Smooth muscle cell of the brain vasculature (primary cell): ENCODE measurements around the gene PES1.
"Not testable (repeated sequence)": the region's sequence is repeated elsewhere in the genome, so short reads cannot be mapped to it uniquely, and the experiment has no call there.

ENCODE experiments used
- DNase-seq: peaks from one replicate; pipeline ENCODE4 v3.0.0-alpha.2; 2012; ENCODE audit warnings: low read depth, low spot score

Gene PES1

GRCh38 chr22:30555282-30556210 lies 36.2 kb downstream of the PES1 start:
- DNase-seq = no peak

GRCh38 chr22:30553971-30554370 lies 37.7 kb downstream of the PES1 start:
- no peak for DNase-seq

GRCh38 chr22:30552719-30553118 lies 39.0 kb downstream of the PES1 start:
- no peak for DNase-seq

- DNase-seq = not testable (repeated sequence)
Measured at GRCh38 chr22:30551813-30552212, 39.9 kb downstream of the PES1 start.

GRCh38 chr22:30547188-30547587 lies 44.5 kb downstream of the PES1 start:
- DNase-seq = no peak

- DNase-seq = no peak
Measured at GRCh38 chr22:30546616-30547015, 45.1 kb downstream of the PES1 start, which contains the start of gene SEC14L6. SEC14L6 (minus strand) TSS chr22:30546741; CDS start chr22:30546682, 59 bp downstream.

- DNase-seq = no peak
Measured at GRCh38 chr22:30542811-30543188, 48.9 kb downstream of the PES1 start.

- no peak for DNase-seq
Measured at GRCh38 chr22:30541961-30542810, 49.5 kb downstream of the PES1 start.

GRCh38 chr22:30541511-30541910 lies 50.2 kb downstream of the PES1 start:
- not testable (repeated sequence) for DNase-seq

- no peak for DNase-seq
Measured at GRCh38 chr22:30539368-30539767, 52.3 kb downstream of the PES1 start.

GRCh38 chr22:30538280-30538679 lies 53.4 kb downstream of the PES1 start:
- DNase-seq = no peak

GRCh38 chr22:30537083-30537731 lies 54.5 kb downstream of the PES1 start:
- no peak for DNase-seq

GRCh38 chr22:30535182-30535581 lies 56.5 kb downstream of the PES1 start:
- DNase-seq = no peak

- no peak for DNase-seq
Measured at GRCh38 chr22:30531651-30532608, 59.8 kb downstream of the PES1 start.

- DNase-seq = no peak
Measured at GRCh38 chr22:30526656-30527055, 65.1 kb downstream of the PES1 start.
